PC-3 (cell line): Measurements from ENCODE around the gene ARHGAP26.

ENCODE experiments used
- EZH2 ChIP-seq: fragments of 300-600 bp; sonication (generic); IDR thresholded peaks from one replicate; pipeline ENCODE4 v1.6.1; 2017; ENCODE audit warnings: antibody characterized with exemption, mild to moderate bottlenecking, low read length; ENCODE audit not compliant: unreplicated experiment
- EZH2phosphoT487 ChIP-seq: fragments of 300-600 bp; sonication (generic); IDR thresholded peaks from 2 replicates; pipeline ENCODE4 v1.6.1; 2018; ENCODE audit warnings: mild to moderate bottlenecking, antibody characterized with exemption, low read length, borderline replicate concordance
- TF ChIP-seq, protein P1 (sequence below): fragments of 300-600 bp; sonication (generic); conservative IDR thresholded peaks from 2 replicates; pipeline ENCODE4 v1.5.1; 2017; ENCODE audit warnings: antibody characterized with exemption, low read depth, mild to moderate bottlenecking, low read length

DNA sequence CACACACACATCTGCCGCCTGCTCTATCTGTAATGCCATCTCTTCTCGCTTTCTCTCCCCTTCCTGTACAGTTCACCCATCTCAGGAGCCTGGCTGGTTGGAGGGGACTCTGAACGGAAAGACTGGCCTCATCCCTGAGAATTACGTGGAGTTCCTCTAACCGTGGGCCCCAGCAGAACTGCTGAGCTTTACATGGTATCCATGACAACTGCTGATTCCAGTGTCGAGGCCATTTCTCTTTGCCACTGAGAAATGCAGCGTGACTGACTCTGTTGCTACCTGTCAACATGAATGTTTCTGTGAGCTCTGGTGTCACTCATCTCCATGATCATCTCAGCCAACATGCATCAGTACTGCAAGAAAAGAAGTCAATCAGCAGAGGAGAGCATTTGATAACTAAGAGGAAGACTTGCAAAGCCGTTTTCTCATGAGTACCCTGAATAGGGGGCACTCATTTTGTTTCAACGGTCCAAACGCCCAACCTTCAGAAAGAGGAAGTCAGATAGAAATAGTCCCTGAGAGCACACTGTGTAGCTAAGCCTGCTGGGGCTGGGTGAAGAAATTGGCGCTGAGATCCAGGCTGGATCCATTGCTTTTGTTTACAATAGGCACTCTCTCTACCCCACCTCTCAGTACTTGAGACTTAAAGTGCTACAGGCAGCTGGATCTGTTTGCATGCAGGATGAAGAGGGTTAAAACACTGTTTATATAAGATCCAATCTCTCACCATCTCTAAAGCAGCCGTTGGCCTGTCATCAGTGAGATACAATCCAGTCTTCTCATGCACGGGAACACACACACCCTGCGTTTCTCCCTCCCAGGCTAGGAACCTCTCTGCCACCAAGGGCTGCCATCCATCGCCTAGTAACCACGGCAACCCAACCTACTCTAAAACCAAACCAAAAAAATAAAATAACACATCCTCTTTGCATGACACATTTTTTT, 452.4 kb downstream of the ARHGAP26 start:
- TF ChIP-seq, protein P1, sequence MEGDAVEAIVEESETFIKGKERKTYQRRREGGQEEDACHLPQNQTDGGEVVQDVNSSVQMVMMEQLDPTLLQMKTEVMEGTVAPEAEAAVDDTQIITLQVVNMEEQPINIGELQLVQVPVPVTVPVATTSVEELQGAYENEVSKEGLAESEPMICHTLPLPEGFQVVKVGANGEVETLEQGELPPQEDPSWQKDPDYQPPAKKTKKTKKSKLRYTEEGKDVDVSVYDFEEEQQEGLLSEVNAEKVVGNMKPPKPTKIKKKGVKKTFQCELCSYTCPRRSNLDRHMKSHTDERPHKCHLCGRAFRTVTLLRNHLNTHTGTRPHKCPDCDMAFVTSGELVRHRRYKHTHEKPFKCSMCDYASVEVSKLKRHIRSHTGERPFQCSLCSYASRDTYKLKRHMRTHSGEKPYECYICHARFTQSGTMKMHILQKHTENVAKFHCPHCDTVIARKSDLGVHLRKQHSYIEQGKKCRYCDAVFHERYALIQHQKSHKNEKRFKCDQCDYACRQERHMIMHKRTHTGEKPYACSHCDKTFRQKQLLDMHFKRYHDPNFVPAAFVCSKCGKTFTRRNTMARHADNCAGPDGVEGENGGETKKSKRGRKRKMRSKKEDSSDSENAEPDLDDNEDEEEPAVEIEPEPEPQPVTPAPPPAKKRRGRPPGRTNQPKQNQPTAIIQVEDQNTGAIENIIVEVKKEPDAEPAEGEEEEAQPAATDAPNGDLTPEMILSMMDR: no peak
- TF ChIP-seq EZH2: no peak
- no peak for TF ChIP-seq EZH2phosphoT487
